NCI-H82 treated with DMSO at 0.1 percent for 48 hours (cell line): ENCODE measurements around the gene DOCK4.
"Not testable (repeated sequence)": the region's sequence is repeated elsewhere in the genome, so short reads cannot be mapped to it uniquely, and the experiment has no call there.

Source experiments
- DNase-seq: peaks from one replicate; lab custom pipeline; 2025; ENCODE audit not compliant: unreplicated experiment; lab: John Stamatoyannopoulos, UW

The DOCK4 gene

GRCh38 chr7:112136271-112137008 is 69.8 kb downstream of the DOCK4 start:
- no peak for DNase-seq

DNA sequence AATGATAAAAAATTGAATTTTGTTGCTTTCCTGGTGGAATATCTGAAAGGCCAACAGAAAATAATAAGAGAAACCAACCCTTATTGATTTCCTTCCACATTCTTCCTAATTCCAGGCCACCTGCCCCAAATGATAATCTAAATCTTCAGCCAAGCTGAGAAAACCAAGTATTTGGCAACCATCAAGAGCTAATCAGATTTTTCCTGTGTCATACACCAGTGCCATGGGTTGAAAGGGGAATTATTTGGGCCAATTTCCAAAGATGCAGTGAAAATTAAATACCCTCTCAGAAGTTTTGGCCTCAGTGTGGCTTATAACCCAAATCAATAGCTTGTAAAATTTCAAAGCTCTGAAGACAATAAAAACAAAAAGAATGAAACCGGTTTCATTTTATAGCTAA is 70.4 kb downstream of the DOCK4 start:
- no peak for DNase-seq

- DNase-seq, result no peak
These were observed 72.2 kb downstream of the DOCK4 start for GRCh38 chr7:112134039-112134438.

DNA sequence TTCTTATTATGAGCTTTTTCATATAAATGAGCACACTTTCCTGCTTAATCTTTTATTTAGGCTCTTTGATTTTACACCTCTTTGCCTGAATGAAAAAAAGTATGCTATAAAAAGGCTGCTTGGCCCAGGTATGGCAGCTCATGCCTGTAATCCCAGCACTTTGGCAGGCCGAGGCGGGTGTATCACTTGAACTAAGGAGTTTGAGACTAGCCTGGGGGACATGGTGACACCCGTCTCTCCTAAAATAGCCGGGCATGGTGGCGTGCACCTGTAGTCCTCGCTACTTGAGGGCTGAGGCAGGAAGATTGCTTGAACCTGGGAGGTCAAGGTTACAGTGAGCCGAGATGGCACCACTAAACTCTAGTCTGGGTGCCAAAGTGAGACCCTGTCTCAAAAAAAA is 72.9 kb downstream of the DOCK4 start:
- DNase-seq, result no peak

GRCh38 chr7:112132051-112132694 is 74.0 kb downstream of the DOCK4 start:
- no peak for DNase-seq

GRCh38 chr7:112130729-112131410 is 75.3 kb downstream of the DOCK4 start:
- DNase-seq, result no peak

GRCh38 chr7:112129655-112130323 is 76.4 kb downstream of the DOCK4 start:
- DNase-seq, result no peak

DNA sequence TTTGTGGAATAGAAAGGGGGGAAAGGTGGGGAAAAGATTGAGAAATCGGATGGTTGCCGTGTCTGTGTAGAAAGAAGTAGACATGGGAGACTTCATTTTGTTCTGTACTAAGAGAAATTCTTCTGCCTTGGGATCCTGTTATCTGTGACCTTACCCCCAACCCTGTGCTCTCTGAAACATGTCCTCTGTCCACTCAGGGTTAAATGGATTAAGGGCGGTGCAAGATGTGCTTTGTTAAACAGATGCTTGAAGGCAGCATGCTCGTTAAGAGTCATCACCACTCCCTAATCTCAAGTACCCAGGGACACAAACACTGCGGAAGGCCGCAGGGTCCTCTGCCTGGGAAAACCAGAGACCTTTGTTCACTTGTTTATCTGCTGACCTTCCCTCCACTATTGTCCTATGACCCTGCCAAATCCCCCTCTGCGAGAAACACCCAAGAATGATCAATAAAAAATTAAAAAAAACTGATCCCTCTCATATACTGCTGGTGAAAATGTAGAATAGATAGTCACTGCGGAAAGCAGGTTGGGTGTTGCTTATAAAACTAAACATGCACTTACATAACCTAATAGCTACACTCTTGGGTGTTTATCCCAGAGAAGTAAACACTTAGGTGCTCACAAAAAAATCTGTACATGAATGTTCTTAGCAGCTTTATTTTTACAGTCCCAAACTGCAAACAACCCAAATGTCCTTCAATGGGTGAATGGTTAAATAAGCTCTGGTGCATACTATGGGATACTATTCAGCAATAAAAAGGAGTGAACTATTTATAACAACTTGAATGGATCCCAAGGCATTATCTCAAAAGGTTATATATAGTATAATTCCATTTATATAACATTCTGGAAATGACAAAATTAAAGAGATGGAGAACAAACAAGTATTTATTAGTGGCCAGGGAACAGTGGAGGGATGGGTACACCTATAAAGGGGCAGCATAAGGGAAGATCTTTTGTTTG is 77.5 kb downstream of the DOCK4 start:
- DNase-seq, result peak; percentile 10

DNA sequence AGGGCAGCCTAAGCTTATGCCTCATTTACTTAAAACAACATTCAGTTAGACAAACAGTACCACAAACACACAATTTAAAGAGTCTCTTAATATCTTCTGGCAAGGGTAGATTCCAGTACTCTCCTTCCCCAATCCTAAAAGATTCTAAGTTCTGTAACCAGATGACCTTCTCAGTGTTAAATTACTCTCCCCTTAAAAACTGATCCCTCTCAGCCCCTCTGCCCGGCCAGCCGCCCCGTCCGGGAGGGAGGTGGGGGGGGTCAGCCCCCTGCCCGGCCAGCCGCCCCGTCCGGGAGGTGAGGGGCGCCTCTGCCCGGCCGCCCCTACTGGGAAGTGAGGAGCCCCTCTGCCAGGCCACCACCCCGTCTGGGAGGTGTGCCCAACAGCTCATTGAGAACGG is 78.2 kb downstream of the DOCK4 start:
- DNase-seq, result not testable (repeated sequence)

DNA sequence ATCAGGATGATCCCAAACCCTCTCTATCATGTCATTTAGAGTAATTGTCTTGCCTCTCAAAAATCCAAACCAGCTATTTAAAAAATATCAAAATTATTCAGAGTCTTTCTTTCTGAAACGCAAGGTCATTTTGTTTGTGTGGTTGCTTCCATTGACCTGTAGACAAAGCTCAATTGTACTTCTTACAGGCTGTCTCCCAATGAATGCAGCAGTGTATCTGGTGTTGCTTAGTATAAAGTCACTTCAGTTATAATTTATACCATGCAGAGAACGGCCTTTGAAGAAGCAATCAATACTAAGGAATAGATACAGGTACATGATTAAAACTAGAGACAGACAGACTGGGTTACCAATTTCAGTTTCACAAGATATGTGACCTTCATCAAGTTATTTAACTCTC is 80.9 kb downstream of the DOCK4 start:
- DNase-seq, result no peak

DNA sequence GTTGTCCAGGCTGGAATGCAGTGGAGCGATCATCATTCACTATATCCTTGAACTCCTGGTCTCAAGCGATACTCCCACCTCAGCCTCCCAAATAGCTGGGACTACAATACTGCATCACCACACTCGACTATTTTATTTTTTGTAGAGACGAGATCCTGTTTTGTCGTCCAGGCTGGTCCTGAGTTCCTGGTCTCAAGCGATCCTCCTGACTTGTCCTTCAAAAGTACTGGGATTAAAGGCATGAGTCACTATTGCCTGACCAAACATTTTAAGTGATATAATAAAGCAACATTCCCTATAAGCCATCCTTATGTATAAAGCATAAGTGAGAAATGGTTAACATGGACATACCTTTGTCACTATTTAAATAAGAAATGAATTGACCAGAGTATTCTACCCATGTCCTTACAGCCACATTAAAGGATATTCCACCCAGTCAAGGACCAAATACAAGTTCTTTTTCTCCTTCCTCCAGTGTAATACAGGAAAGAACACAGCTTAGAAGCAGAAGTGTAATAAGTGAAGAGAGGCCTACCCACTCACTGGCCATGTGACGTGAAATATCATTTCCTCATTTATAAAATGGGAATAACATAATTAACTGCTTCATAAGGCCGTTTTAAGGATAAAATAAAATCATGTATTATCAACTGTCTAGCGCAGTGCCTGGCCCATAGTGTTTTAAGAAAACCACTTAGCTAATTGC is 82.0 kb downstream of the DOCK4 start:
- DNase-seq, result no peak

GRCh38 chr7:112122798-112123197 is 83.4 kb downstream of the DOCK4 start:
- DNase-seq, result no peak

- DNase-seq, result no peak
These were observed 84.1 kb downstream of the DOCK4 start for GRCh38 chr7:112122144-112122543.

GRCh38 chr7:112121318-112121717 is 84.9 kb downstream of the DOCK4 start:
- no peak for DNase-seq

GRCh38 chr7:112120696-112121217 is 85.4 kb downstream of the DOCK4 start:
- no peak for DNase-seq

GRCh38 chr7:112118581-112119566 is 87.3 kb downstream of the DOCK4 start:
- DNase-seq, result no peak

GRCh38 chr7:112116894-112117293 is 89.3 kb downstream of the DOCK4 start:
- DNase-seq, result no peak

DNA sequence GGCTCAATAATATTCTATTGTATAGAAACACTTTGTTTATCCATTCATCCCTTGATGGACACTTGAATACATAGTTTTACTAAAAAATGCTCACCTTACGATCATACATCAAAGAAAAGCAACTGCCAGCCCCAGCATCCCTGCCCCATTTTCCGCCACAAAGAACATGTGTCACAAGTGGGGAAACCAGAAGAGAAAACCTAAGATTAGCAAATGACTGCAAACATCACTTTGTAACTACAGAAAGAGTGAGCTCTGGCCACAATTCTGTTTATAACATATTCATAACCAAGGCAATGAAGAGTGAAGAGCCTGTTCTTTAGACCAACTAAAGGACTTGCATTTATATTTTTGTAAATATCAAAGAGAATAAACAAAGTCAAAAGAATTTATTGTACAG is 89.8 kb downstream of the DOCK4 start:
- DNase-seq, result no peak
